Left ventricle myocardium inferior (tissue), 1 donor: ENCODE data around the gene ZNF766. TPM values are rescaled to one million over a fixed set of nuclear protein-coding genes. Genes with fewer than 3 reads are reported as not detected.

ENCODE experiments used
- microRNA-seq: library from miRNA; unstranded; fragments of <30 nt; microRNA quantifications from one replicate; pipeline ENCODE4 v1.2.0, GENCODE V29; 2020
- total RNA-seq: library from RNA; stranded (reverse); fragmentation: NEBNext Ultra II Directional; extraction: Animal tissue kit (Norgen Biotek cat#: 25700); gene quantifications from one replicate; pipeline ENCODE4 v1.2.1, GENCODE V29; 2021
- donor health status: DM: no; HTN: yes; CAD: no; lungs with severe emphysema.

The ZNF766 gene
- total RNA-seq, 1 donor from 2014 or later: 9.2 TPM

Small RNA genes lying within 50 kb of the gene (microRNA-seq; reads per million reads assigned to microRNA genes)
- gene MIR643: 1.2 reads per million
- gene MIR6801: not detected

Other genes with a start within 250 kb of the ZNF766 start
- gene ZNF614, start 241.2 kb upstream of the ZNF766 start, total RNA-seq: 5.5 TPM
- gene ZNF432, start 220.7 kb upstream of the ZNF766 start, total RNA-seq: 7.8 TPM
- gene ZNF841, start 173.8 kb upstream of the ZNF766 start, total RNA-seq: 8.5 TPM
- 5.6 TPM for gene ZNF616, start 129.6 kb upstream of the ZNF766 start, total RNA-seq
- 8.1 TPM for gene ZNF836, start 98.0 kb upstream of the ZNF766 start, total RNA-seq
- 395 TPM for gene PPP2R1A, start 79.5 kb upstream of the ZNF766 start, total RNA-seq
- gene ZNF480, start 27.6 kb downstream of the ZNF766 start, total RNA-seq: 18.9 TPM
- gene ZNF610, start 66.7 kb downstream of the ZNF766 start, total RNA-seq: 5.1 TPM
- 24.7 TPM for gene ZNF880, start 100.3 kb downstream of the ZNF766 start, total RNA-seq
- 16.7 TPM for gene ZNF528, start 128.3 kb downstream of the ZNF766 start, total RNA-seq
- gene ZNF534, start 159.6 kb downstream of the ZNF766 start, total RNA-seq: 0.44 TPM
- 2.4 TPM for gene ZNF578, start 184.0 kb downstream of the ZNF766 start, total RNA-seq